HUES48 (cell line): ENCODE measurements around the gene SMIM15.

Source experiments
- H3K27ac ChIP-seq: one replicate; pipeline ENCODE4 v1.7.0; 2013; ENCODE audit warnings: low read depth, low read length, inconsistent platforms
- H3K27me3 ChIP-seq: 2 replicates; pipeline ENCODE4 v1.6.1; 2013; ENCODE audit warnings: mild to moderate bottlenecking, low read length; ENCODE audit not compliant: control insufficient read depth, insufficient read depth
- H3K36me3 ChIP-seq: 2 replicates; pipeline ENCODE4 v1.6.1; 2013; ENCODE audit warnings: low read length; ENCODE audit not compliant: control insufficient read depth, insufficient read depth
- H3K4me1 ChIP-seq: 2 replicates; pipeline ENCODE4 v1.6.1; 2013; ENCODE audit warnings: mild to moderate bottlenecking, low read length; ENCODE audit not compliant: control insufficient read depth, insufficient read depth
- H3K4me3 ChIP-seq: 2 replicates; pipeline ENCODE4 v1.5.1; 2013; ENCODE audit warnings: mild to moderate bottlenecking, low read depth, low read length
- H3K9ac ChIP-seq: 2 replicates; pipeline ENCODE4 v1.6.1; 2013; ENCODE audit warnings: mild to moderate bottlenecking, low read depth, low read length, moderate library complexity
- H3K9me3 ChIP-seq: 2 replicates; pipeline ENCODE4 v1.6.1; 2013; ENCODE audit warnings: low read length; ENCODE audit not compliant: control insufficient read depth, insufficient read depth

SMIM15 gene

DNA sequence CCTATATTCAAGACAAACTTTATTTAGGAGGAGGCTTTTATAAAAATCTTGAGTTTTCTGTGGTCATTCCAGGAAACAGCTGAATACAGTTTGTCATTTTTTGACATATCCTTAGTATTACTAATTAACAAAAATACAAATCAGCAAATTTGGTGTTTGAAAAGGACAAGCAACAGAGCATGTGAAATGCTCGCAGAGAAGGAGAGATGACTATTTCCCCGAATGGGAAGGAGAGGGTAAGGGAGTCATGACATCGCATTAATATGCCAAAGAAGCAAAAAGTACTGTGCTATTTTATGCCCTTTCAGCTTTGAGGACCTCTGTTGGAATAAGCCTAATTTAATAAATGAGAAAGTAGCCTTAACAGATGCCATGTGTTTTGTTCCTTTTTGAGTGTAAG is 1.8 kb downstream of the SMIM15 start:
- Histone ChIP-seq H3K9me3 (no peaks in the 10 kb centered on the region; the same call in 1 of the 2 replicates), H3K9ac (no peak overlapping the region), H3K27me3 (no peaks in the 10 kb centered on the region), H3K4me3 (peak overlapping the region; percentile 97; the same call in 1 of the 2 replicates), H3K27ac (no peak overlapping the region), H3K36me3 (peaks cover 37% of the 10 kb centered on the region), H3K4me1 (peaks cover 8% of the 10 kb centered on the region)

GRCh38 chr5:61159836-61160235 is 2.4 kb downstream of the SMIM15 start:
- Histone ChIP-seq H3K9me3 (no peaks in the 10 kb centered on the region; the same call in 1 of the 2 replicates), H3K4me1 (peaks cover 3% of the 10 kb centered on the region; the same call in 1 of the 2 replicates), H3K9ac (no peak overlapping the region), H3K36me3 (peaks cover 37% of the 10 kb centered on the region), H3K4me3 (no peak overlapping the region), H3K27ac (no peak overlapping the region), H3K27me3 (no peaks in the 10 kb centered on the region)

DNA sequence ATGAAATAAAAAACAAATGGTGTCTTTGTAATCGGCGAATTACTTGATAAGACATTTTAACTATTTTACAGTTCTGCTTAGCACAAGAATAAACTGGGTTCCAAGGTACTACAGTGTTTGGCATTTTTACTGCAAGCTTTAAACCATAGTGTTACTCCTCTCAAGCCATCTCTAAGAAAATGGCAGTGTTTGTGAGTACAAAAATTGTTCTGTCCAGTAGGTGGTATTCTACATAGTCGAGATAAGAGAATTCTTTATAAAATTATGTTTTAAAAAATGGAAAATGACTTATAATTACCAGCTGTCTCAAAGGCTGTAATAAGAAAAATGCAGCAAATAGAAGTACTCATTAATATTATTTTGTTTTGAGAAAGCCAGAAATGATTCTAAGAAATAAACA is 3.2 kb downstream of the SMIM15 start:
- Histone ChIP-seq H3K9me3 (no peaks in the 10 kb centered on the region; the same call in 1 of the 2 replicates), H3K4me1 (peaks cover 3% of the 10 kb centered on the region; the same call in 1 of the 2 replicates), H3K27ac (no peak overlapping the region), H3K36me3 (peaks cover 37% of the 10 kb centered on the region), H3K27me3 (no peaks in the 10 kb centered on the region), H3K9ac (no peak overlapping the region), H3K4me3 (no peak overlapping the region)

DNA sequence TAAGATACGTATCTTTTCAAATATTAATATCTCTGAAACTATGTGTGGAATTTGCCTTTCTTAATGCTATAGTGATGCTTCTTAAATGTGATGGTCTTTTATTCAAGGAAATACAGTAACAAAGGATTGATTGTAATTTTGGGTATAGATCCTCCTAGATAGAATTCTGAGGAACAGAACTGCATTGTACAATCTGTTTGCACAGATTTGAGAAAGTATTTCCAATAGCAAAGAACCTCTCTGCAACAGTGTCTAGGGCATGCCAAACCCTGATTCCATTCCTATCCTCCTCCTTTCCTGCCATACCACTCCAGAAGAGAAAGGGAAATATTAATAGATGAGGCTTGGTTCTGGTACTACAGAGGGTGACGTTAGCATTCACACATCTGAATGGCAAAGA is 10.4 kb downstream of the SMIM15 start:
- no peaks in the 10 kb centered on the region for H3K9me3 ChIP-seq
- no peaks in the 10 kb centered on the region for H3K27me3 ChIP-seq
- H3K9ac ChIP-seq: no peak overlapping the region

GRCh38 chr5:61148515-61148914 is 13.8 kb downstream of the SMIM15 start:
- no peaks in the 10 kb centered on the region for H3K9me3 ChIP-seq
- no peaks in the 10 kb centered on the region for H3K27me3 ChIP-seq
- H3K4me3 ChIP-seq: no peak overlapping the region
- H3K9ac ChIP-seq: no peak overlapping the region
- H3K27ac ChIP-seq: no peak overlapping the region
- no peaks in the 10 kb centered on the region for H3K36me3 ChIP-seq
- H3K4me1 ChIP-seq: no peaks in the 10 kb centered on the region

More for the DNA sequence above, 10.4 kb downstream of the SMIM15 start:
- H3K4me3 ChIP-seq: no peak overlapping the region
- H3K36me3 ChIP-seq: peaks cover under 1% of the 10 kb centered on the region; the same call in 1 of the 2 replicates
- H3K27ac ChIP-seq: no peak overlapping the region
- no peaks in the 10 kb centered on the region for H3K4me1 ChIP-seq

GRCh38 chr5:61142811-61143210 is 19.5 kb downstream of the SMIM15 start:
- no peak overlapping the region for H3K27ac ChIP-seq
- no peaks in the 10 kb centered on the region for H3K4me1 ChIP-seq
- no peak overlapping the region for H3K9ac ChIP-seq
- H3K9me3 ChIP-seq: no peaks in the 10 kb centered on the region
- no peak overlapping the region for H3K4me3 ChIP-seq
- no peaks in the 10 kb centered on the region for H3K36me3 ChIP-seq
- H3K27me3 ChIP-seq: no peaks in the 10 kb centered on the region

- no peaks in the 10 kb centered on the region for H3K27me3 ChIP-seq
- no peaks in the 10 kb centered on the region for H3K9me3 ChIP-seq
- H3K36me3 ChIP-seq: no peaks in the 10 kb centered on the region
- H3K27ac ChIP-seq: no peak overlapping the region
- H3K4me1 ChIP-seq: no peaks in the 10 kb centered on the region
- H3K4me3 ChIP-seq: no peak overlapping the region
- no peak overlapping the region for H3K9ac ChIP-seq
Measured at GRCh38 chr5:61142391-61142790, 19.9 kb downstream of the SMIM15 start.

DNA sequence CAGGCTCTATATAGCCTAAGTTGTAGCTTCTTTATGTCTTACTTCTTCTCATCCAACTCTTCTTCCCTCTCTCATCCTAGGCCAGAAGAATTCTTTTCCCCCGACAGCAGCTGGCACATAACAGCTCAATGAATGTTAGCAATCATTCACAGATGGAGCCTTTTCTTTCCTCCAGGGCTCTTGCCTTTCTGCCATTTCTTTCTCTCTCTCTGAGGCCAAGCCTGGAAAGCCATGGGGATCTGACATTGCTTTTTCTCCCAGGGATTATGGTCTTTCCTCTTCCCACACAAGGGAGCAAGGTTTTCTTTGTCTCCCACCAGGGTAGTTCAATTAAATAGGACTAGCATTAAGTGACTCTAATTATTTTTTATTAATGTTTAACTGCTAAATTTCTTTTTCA is 20.5 kb downstream of the SMIM15 start:
- Histone ChIP-seq H3K9me3 (no peaks in the 10 kb centered on the region), H3K4me1 (no peaks in the 10 kb centered on the region), H3K27me3 (no peaks in the 10 kb centered on the region), H3K27ac (no peak overlapping the region), H3K4me3 (no peak overlapping the region), H3K36me3 (no peaks in the 10 kb centered on the region), H3K9ac (no peak overlapping the region)

DNA sequence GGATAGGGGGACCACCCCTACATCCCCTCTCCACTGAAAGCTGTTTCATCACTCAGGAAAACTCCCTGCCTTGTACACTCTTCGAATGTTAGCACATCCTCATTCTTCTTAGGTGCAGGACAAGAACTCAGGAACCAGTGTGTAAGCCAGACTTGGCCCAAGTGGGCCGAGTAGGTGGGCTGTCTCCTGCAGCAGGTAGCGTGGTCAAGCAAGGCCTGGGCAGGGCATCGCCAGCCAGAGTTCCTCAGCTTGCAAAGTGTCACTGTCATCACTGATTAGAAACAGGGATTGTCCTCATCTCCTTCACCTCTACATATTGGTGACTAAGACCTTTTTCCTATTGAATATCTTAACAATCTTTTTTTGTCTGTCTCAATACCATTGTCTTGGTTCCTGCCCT is 22.3 kb downstream of the SMIM15 start:
- H3K9ac ChIP-seq: no peak overlapping the region
- no peak overlapping the region for H3K27ac ChIP-seq
- no peak overlapping the region for H3K4me3 ChIP-seq
- no peaks in the 10 kb centered on the region for H3K9me3 ChIP-seq
- H3K27me3 ChIP-seq: no peaks in the 10 kb centered on the region
- no peaks in the 10 kb centered on the region for H3K36me3 ChIP-seq
- no peaks in the 10 kb centered on the region for H3K4me1 ChIP-seq

DNA sequence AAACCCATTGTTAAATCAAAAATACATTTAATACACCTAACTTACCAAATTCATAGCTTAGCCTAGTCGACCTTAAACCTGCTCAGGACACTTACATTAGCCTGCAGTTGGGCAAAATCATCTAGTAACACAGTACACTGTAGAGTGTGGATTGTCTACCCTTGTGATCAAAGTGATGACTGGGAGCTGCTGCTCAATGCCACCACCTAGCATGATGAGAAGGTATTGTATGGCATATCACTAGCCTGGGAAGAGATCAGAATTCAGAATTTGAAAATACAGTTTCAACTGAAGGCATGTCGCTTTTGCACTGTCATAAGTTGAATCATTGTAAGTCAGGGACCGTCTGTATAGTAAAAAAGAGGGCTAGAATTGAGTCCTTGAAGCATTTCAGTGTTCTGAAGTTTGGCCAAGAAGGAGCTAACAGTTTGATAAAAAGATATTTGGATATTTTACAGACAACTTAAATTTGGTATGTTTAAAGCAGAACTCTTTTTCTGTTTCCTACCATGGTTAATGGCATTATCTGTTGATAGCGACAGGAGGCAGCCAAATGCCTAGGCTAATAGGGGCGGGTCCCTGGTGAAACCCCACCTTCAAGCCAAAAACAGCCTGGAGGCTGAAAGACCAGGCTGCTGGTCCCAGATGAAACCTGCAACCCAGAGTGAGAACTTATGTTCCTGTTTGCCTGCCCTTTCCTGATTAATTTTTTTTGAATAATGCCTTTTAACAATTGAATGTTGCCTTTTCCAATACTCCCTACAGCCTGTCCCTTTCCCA is 23.0 kb downstream of the SMIM15 start:
- H3K4me1 ChIP-seq: no peaks in the 10 kb centered on the region
- no peaks in the 10 kb centered on the region for H3K9me3 ChIP-seq
- H3K4me3 ChIP-seq: no peak overlapping the region
- no peak overlapping the region for H3K27ac ChIP-seq
- no peaks in the 10 kb centered on the region for H3K27me3 ChIP-seq
- H3K9ac ChIP-seq: no peak overlapping the region
- no peaks in the 10 kb centered on the region for H3K36me3 ChIP-seq

DNA sequence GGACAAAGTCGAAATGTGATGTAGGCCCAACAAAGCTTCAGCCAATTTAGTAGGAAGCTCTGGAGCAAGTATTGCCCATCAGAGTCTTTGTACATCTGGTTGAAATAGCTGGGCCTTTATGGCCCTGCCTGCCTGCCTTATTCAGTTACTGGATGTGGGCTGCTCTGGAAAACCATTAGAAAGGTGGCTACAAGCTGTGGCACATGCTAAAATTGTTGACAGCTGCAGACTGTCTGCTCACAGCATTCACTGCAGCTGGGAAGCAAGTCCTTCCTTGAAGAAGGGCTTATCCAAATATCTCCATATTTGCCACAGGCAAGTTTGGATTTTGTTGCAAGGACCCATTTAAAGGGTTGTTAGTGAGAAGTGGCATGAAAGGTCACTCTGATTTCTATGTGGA is 24.4 kb downstream of the SMIM15 start:
- Histone ChIP-seq H3K9ac (no peak overlapping the region), H3K4me3 (no peak overlapping the region), H3K36me3 (no peaks in the 10 kb centered on the region), H3K27ac (no peak overlapping the region), H3K4me1 (peaks cover 3% of the 10 kb centered on the region; the same call in 1 of the 2 replicates), H3K9me3 (no peaks in the 10 kb centered on the region), H3K27me3 (no peaks in the 10 kb centered on the region)
